Activated T-helper 1 cell treated with anti-CD3 and anti-CD28 coated beads, Interleukin-2, amount 50 U/mL, for 16 hours (primary cell): ENCODE data around the gene FAM170B.

ENCODE experiments used
- DNase-seq, 2 donors: peaks; one replicate each; pipeline ENCODE4 v3.0.0-alpha.2; 2020; ENCODE audit warnings: low read depth in 1 of 2, low spot score in 1 of 2

The FAM170B gene

DNA sequence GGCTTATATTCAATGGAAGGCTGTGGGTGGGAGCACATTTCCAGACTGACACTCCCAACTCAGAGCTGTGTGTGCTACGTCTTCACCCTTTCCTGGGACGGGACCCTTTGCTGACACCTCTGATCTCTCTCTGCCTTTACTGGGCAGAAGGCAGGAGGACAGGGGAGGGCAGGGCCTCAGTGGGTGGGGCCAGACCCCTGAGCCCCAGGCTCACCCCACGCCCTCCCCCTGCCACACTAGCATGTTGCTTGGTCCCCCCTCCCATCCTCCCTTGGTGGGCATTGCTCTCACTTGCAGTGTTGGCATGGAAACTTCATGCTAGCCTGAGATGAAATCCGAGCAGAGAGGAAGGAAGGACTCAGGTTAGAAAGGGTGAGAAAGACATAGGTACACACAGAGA lies 36.0 kb upstream of the FAM170B start:
- DNase-seq, result no peak

DNA sequence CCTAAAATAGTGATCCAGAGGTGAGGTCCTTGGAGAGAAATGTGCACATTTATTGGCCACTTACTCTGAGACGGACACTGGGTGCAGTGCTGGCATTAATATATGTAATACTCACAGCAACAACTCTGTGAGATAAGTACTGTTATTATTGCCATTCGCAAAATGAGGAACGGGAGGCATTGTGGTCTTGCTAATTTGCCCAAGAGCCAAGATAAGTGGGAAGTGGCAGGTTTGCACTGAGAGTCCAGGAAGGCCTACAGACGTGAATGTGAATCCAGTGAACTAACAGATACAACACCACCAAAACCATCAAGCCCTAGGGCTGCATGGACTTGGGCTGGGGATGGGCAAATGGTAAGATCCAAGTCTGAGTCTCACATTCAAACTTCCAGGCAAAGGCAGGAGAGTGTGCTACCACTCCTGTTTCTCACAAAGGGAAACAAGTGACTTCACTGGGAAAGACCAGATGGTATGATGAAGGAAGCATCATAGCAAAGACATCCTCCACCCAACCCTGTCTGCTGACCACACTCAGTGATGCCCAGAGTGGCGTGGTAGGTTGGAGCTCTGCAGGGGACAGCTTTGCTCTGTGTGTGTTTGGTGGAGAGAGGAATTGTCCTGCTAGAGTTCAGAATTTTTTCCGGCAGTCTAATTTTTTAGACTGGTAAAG lies 35.1 kb upstream of the FAM170B start:
- no peak for DNase-seq

DNA sequence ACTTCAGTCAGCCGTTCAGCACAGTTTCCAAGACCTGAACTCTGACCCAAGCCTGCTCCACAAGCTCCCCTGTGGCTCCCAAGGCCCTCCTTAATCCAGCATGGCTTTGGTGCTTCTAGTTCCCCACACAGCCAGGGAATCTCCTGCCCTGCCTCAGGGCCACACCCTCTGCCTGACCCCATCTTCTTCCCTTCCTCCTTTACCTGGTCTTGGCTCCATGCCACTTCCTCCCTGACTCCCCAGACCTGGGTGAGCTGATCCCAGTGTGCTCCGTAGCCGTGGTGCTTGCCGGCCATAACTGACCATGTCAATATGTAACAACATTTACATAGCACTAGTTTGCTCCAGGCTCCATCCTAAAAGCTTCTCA lies 34.3 kb upstream of the FAM170B start:
- no peak for DNase-seq

DNA sequence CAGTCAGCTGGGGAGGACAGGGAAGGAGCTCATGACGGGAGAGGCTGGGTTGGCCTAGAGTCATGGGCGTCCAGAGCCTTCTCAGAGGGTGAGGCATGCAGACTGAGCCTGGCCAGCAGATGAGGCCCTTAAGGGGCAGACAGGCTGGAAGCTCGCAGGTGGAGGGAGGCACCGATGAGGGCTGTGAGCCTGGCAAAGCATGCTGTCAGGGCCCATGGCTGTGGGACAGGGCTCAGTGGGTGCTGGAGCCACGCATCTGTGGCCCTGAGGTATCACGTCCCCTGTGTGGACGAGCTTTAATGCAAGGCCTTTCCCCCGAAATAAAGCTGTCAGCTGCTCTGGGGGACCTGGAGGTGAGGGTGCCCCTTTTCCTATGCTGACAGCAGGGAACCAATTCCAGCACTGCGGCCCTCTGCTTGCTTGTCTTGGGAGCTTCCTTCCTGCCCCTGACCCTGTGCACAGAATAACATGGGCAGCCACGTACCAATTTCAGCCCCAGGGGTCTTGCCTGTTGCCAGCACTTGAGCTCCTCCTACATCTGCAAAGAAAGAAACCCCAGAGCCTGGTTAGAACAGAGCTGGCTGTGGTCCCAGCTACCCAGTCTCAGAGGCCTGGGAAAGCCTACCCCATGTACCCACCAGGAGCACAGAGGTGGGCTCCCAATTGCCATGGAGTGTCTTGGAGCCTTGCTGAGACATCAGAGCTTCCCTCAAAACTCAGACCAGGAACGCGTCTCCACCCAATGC lies 33.8 kb upstream of the FAM170B start:
- DNase-seq, result no peak

DNA sequence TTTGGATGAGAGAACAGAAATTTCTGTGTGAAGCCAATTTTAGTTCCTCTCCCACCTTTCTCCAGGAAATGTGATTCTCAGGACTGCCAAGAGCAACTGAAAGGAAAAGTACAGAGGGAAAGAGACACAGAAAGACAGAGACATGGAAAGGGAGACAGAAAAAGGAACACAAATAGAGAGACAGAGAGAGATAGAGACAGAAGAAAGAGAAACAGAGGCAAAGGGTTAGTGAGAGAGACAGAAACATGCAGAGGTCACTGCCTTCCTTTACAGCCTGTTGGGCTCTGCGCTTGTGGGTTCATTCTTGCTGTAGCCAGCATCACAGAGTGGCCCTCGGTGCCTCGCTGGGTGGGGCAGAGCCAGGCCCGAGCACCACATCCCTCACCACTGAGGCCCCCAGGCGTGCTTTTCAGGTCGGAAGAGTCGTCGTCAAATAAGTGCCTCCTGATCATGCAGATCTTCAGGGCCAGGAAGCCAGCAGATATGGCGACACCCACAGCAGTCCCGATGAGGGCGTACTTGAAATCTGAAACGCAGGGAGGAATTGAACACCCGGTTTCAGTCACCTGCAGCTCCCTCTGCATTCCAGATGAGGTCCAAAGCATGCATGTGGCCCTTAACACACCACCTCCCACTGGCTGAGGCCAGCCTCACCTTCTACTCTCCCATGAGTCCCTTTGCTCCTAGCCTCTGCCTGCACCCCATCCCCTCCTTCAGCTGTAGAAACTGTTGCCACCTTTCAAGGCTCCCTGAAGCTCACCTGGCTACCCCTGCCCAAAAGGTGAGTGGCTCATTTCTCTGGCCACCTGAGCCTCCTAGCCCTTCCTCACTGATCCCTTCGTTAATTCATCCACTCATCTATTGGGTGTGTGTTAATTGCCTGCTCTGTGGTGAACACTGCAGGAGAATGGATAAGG lies 32.9 kb upstream of the FAM170B start:
- DNase-seq, result no peak

DNA sequence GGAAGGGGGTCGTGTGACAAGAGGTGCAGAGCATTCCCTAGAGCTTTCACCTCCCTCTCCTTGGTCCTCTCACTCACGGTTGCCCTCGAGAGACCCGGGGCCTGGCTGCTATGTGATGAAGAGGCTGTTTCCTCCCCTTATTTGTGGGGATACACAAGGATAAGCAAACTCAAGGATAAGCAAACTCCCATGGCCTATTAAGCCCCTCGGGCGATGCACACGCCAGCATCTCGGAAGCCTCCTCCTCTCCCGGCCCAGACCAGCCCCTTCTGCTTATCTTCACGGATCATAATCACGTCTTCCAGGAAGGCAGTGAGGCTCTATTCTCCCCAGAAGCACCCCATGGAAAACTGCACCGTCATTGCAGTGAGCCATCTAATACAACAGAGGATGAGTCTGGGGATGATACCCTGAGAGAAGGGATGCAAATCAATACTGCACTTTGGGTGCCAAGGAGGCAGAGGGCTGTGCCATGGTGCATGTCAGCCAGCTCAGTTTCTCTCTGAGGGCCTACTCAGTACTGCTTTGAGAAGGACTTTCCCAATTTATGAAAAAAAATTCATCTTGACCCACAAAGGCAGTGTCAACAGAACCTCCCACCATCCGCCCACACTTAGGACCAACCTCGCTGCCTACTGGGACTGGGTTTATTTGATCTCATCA lies 32.1 kb upstream of the FAM170B start:
- DNase-seq, result no peak

DNA sequence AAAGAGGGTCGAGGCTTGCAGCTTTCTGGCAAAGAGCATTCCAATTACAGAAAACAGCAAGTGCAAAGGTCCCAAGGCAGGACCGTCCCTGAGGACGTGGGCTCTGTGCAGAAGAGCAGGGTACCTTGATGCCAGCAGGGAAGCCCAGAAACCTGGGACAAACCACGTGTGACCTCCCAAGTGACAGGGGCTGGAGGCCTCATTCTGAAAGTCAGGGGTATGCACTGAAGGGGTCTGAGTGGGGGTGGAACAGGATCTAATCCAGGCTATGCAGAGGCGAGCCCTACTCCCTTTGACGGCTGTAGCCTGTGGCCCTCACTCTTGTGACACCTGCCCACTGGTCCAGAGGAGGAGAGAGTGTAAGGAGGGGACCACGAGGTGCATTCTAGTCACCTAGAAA lies 31.4 kb upstream of the FAM170B start:
- DNase-seq, result no peak

DNA sequence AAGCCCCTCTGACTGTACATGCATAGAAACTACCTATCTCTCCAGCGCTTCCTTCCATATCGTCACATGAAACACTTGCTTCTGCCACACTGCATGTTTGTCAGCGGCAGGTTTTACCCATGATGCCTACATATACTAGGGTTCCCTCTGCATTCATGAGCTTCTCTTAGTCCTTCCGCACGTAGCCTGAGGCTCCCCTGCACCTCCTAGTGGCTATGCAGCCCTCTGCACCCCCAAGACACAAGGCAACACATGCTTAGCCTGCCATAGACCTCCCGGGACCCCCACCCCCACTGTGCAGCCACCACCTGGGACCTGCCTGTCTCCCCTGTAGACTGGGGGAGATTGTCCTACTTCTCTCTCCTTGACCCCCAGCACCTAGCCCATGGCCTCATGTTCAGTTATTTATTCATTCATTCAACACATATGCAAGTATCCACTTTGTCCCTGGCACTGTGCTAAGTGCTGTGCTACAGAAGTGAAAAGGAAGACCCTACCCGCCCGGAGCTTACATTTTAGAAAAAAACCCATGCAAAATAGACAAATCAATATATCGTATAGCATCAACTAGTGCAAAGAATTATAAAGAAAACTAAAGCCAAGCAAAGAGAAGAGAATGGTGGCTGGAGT lies 30.9 kb upstream of the FAM170B start:
- no peak for DNase-seq

DNA sequence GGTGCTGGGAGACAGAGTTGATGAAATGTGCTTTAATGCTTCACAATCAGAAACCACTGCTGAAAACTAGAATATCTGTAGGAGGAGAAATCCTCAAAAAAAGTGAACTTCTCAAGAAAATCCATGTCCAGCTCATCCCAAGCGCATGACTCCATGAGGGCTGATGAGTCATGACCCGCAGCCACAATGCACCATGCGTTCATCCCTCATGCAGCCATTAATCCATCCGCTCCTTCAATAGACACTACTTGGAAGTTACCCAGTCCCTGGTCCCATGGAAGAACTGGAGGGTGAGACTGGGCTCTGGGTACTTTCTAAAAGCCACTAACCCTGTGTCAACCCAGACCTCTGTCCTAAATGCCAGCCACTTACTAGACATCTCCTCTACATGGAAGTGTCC lies 29.9 kb upstream of the FAM170B start:
- no peak for DNase-seq

DNA sequence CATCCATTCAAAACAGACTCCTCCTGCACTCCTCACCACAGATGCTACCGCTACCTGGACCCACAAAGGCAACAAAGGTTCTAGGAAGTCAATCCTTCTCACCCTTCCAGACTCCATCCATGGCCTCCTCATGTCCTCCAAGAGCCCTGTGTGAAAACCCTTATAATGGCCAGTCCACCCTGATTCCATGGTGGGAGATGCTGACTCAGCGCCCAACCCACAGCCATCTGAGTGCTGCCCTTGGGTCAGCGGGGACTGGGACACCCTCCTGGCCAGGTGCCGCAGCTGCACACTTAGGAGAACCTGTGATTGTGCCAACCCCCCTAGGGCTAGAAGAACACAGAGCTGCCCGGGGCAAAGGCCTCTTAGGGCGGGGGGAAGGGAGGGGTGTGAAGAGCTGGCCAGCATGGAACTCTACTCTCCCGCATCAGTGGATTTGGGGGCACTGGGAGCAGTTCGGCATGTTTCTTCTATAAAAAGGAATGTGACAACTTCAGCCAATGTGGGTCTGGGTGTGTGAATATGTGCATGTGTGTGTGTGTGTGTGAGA lies 29.0 kb upstream of the FAM170B start:
- DNase-seq, result no peak

DNA sequence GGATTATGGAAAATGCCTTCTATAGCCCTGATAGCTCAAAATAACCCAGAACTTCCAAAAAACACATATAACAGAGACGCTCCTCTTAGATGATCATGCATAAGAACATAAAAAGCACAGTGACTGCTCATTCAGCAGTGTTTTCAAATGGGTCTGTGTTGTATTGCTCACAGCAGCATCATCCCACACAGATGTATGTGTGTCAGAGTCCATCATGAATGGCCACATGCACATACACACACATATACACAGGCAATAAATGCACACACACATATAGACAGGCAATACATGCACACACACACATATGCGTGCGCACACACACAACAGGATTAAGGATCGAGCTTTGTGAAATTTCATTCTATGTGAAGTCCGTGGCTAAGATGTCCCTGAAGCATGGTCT lies 28.2 kb upstream of the FAM170B start:
- DNase-seq, result no peak

DNA sequence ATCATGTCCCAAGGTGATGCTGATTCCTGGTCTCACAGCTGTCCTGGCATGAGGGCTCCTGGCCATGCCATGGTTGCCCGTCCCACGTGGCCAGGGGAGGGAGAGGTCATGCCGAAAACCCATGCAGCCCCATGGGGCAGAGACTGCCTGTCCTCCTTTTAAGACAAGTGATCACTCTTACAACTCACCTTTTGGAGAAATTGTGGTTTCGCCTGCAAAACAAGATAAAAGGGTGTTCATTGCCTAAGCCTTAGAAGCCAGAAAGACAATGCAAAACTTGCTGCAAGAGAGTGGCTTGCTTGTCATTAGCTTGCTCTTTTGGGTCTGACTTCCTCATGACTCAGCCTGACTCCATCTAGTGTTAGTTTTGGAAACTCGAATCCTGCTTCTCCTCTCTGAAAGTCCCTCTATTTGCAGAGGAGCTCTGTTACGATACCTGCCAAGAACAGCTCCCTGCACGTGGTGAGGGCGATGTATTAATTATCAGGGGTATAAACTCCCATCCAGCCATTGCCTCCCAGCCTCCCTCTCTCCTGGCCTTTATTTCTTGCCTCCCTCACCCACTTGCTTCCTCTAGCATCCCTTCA lies 27.7 kb upstream of the FAM170B start:
- DNase-seq, result no peak

DNA sequence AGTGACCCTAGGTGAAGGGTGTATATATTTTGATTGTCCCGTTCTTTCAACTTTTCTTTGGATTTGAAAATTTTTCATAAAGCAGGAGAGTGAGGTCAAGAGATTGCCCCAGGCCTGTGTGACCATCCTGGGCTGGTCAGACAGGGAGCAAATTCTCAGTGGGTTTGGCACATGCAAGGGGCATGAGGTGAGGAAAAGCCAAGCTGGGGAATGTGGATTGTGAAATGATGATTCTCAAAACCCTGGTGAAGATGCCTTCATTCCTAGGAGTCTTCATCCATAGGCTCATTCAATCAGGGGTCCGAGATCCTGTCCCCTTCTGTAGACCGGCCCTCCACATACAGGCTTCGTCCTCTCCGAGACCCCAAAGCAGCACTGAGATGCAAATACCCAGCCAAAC lies 27.0 kb upstream of the FAM170B start:
- no peak for DNase-seq

DNA sequence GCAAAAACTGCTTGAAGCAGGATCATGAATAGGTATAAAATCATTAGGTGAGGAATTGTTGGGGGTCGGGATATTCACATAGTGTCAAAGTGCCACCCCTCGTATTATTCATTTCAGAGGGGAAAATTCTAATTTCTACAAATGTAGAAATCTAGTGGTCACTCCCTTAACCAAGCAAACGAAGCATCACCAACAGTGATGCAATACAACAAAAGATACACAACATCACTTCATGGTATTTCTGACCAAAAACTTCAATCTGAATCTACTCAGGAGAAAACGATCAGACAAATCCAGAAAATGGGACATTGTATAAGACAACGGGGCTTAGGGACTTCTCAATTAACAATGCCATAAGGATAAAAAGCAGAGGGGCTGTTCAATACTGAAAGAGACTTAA lies 26.3 kb upstream of the FAM170B start:
- DNase-seq, result no peak

DNA sequence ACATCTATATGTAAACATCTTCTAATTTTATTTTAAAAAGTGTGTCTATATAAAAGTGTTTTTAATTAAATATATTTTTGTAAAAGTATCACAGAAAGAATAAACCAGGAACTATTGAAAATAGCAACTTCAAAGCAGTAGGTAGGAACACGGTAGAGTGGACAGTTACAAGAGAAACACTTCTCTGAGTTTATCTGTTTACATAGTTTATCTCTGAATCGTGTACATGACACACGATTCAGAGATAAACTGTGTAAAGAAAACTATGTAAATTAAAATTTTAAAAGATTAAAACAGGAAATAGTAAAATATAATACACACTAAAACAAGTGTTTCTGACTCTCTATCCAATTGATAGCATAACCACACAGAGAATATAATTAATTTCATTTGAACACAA lies 25.1 kb upstream of the FAM170B start:
- DNase-seq, result no peak

DNA sequence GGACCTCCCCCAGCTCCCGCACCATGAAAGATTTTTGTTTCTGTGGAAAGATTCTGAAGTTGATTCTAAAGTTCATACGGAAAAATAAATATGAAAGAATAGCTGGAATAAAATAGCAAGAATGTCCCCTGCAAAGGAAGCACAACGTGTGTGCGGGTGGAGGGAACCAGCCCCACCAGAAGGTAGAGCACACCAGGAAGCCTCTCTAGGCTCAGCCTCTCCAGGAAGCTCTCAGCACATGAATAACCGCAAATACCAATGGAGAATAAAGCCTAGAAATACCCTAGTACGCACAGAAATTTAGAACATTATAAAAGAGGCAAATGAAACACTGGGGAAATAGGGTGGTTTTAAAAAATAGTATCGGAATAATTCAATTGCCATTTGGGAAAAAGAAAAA lies 24.6 kb upstream of the FAM170B start:
- no peak for DNase-seq

DNA sequence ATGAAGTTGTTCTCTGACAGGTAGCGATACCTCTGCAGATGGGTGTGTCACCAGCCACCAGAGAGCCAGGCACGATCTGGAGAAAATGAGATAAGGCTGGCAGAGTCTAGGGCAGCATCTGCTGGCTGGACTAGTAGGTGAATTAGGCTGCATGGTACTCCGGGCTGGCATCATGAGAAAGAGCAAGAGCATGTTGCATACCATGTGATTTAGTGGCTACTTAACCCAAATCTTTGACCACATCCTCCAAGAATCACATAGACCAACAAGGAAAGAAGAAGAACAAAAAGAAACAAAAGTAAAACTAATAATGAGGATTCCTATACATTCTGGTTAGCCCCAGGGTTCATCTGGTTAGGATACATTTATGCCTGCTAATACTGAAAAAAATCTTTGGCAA lies 23.4 kb upstream of the FAM170B start:
- no peak for DNase-seq

DNA sequence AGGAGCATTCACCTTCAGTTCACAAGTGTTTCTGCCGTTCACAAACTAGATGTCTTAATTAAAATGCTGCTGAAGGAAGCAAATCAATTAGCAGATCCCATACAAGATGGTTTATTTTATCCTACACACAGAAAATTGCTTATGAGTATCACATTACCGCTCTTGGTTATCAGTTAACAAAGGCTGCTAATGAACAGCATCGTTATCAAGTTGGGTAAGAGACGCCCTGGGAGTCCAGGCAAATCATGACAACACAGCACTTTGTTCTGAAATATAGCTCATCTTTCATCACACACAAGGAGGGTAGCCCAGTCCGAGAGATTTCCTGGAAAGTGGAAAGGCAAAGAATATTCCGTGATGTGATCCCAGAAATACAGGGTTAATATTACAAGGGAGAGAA lies 20.8 kb upstream of the FAM170B start:
- DNase-seq, result no peak

DNA sequence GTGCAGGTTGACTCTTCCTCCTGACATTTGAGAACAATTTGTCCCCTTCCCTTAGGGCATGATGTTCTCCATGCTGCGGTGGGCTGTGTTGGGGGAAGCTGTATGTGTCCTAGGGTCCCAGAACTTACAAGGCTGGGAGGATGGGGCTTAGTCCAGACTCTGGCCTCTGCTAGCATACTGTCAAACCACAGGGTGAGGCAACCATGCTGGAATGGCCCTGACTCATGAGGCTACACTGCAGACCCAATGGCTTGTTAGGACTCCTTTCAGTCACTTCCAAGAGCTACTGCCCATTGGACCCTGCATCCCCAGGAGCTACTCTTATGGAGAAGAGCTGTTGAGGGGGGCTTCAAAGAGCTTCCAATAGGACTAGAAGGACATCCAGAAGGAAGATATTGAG lies 20.1 kb upstream of the FAM170B start:
- no peak for DNase-seq

DNA sequence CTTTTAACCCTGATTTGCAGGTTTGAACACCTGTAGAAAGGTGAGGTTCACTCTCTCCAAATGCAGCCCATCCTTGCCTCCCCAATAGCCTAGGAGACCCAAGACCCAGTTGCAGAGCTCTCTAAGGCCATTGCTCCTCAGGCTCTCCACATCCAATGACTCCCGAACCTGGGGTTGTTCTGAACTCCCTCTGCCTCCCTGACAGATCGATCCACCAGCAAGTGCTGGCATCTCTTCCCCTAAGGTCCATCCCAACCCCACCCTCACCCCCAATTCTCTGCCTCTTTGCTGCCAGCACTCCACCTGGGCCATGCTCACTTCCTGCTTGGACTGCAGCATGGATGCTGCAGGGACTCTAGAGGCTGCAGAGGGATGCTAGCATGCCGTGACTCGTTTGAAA lies 19.3 kb upstream of the FAM170B start:
- no peak for DNase-seq
